BE2C (cell line): Measurements from ENCODE around the gene TRIM39.

ENCODE experiments used
- DNase-seq: peaks from one replicate; pipeline ENCODE4 v3.0.0-alpha.2; 2020
- H3K27me3 ChIP-seq: fragments of 250-450 bp; sonication (Bioruptor Pico); 2 replicates; pipeline ENCODE4 v1.5.1; 2020; ENCODE audit warnings: mild to moderate bottlenecking
- H3K36me3 ChIP-seq: fragments of 250-450 bp; sonication (Bioruptor Pico); 2 replicates; pipeline ENCODE4 v1.5.1; 2020; ENCODE audit warnings: mild to moderate bottlenecking
- H3K4me1 ChIP-seq: fragments of 250-450 bp; sonication (Bioruptor Pico); 2 replicates; pipeline ENCODE4 v1.5.1; 2020
- H3K4me3 ChIP-seq: 2 replicates; pipeline ENCODE4 v1.5.1; 2011; ENCODE audit warnings: low read depth, low read length
- H3K9me3 ChIP-seq: fragments of 250-450 bp; sonication (Bioruptor Pico); 2 replicates; pipeline ENCODE4 v1.5.1; 2020
- TF ChIP-seq, protein P1 (sequence below): IDR thresholded peaks from 2 replicates; pipeline ENCODE4 v1.5.1; 2012; ENCODE audit warnings: mild to moderate bottlenecking, low read depth, low read length

The TRIM39 gene

DNA sequence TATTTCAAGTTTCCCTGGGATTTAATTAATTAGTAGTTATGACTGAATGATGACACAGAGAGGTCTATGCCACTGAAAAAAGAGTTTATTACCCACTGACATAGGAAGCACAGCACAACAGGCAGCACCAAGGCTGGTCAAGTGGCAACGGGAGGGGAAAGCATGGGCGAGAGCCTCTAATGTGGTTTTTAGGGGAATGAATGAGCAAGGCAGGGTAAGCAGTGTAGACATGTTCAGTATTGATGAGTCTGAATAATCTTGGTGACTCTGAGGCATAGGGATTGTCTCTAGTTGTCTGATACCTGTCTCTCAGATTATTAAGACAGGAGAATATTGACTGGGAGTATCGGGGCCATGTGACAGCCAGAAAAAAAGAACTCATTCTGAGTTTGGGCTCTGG is 64.5 kb downstream of the TRIM39 start:
- Histone ChIP-seq H3K27me3 (peaks cover 82% of the 10 kb centered on the region), H3K4me3 (no peak overlapping the region), H3K36me3 (no peaks in the 10 kb centered on the region), H3K9me3 (no peaks in the 10 kb centered on the region), H3K4me1 (no peaks in the 10 kb centered on the region)
- TF ChIP-seq, protein P1, sequence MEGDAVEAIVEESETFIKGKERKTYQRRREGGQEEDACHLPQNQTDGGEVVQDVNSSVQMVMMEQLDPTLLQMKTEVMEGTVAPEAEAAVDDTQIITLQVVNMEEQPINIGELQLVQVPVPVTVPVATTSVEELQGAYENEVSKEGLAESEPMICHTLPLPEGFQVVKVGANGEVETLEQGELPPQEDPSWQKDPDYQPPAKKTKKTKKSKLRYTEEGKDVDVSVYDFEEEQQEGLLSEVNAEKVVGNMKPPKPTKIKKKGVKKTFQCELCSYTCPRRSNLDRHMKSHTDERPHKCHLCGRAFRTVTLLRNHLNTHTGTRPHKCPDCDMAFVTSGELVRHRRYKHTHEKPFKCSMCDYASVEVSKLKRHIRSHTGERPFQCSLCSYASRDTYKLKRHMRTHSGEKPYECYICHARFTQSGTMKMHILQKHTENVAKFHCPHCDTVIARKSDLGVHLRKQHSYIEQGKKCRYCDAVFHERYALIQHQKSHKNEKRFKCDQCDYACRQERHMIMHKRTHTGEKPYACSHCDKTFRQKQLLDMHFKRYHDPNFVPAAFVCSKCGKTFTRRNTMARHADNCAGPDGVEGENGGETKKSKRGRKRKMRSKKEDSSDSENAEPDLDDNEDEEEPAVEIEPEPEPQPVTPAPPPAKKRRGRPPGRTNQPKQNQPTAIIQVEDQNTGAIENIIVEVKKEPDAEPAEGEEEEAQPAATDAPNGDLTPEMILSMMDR = no peak
- no peak for DNase-seq
